ENCODE results near the gene TRIOBP. TPM values are rescaled to one million over a fixed set of nuclear protein-coding genes. Genes with fewer than 3 reads are reported as not detected.

The TRIOBP gene
- total and polyA plus RNA-seq, 2 of the 13 experiments (the other 11 are each of a cell fraction or from before 2014, with no cell fraction given): 6.1 to 15.4 TPM

DNA sequence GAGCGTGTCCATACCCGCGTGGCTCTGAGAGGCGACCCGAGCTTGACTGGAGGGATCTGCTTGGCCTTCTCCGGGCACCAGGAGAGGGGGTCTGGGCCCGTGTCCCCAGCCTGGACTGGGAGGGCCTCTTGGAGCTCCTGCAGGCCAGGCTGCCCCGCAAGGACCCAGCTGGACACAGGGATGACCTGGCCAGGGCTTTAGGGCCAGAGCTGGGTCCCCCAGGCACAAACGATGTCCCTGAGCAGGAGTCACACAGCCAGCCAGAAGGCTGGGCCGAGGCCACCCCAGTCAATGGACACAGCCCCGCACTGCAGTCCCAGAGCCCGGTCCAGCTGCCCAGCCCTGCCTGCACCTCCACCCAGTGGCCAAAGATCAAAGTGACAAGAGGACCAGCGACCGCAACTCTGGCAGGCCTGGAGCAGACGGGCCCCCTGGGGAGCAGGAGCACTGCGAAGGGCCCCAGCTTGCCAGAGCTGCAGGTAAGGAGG lies 38.2 kb downstream of the TRIOBP start (continued):
- TF ChIP-seq KLF13 (CRISPR knock-in tag; IDR thresholded peaks at IDR 0.05) (no peak), NFE2L1 (CRISPR knock-in tag; IDR thresholded peaks at IDR 0.05; ENCODE audit: borderline replicate concordance) (no peak), POLR2AphosphoS2 (IDR thresholded peaks at IDR 0.05; ENCODE audit: low read depth, low read length) (no peak), SRSF1 (optimal IDR thresholded peaks at IDR 0.05; ENCODE audit: low read depth, low read length) (no peak), ZNF558 (CRISPR knock-in tag; IDR thresholded peaks at IDR 0.05; ENCODE audit: borderline replicate concordance) (no peak), LRRFIP1 (CRISPR knock-in tag; conservative IDR thresholded peaks at IDR 0.05) (no peak), KIAA2018 (CRISPR knock-in tag; IDR thresholded peaks at IDR 0.05; ENCODE audit: borderline replicate concordance) (no peak), ZNF629 (CRISPR knock-in tag; conservative IDR thresholded peaks at IDR 0.05) (peak; percentile 44; the same call in 1 of the 2 replicates), HOXA7 (CRISPR knock-in tag; IDR thresholded peaks at IDR 0.05) (no peak), MED13 (CRISPR knock-in tag; IDR thresholded peaks at IDR 0.05) (no peak), ZFP36L2 (CRISPR knock-in tag; IDR thresholded peaks at IDR 0.05) (no peak), PHF21A (CRISPR knock-in tag; IDR thresholded peaks at IDR 0.05) (peak; percentile 57; the same call in 1 of the 2 replicates)
- TF ChIP-seq, protein P1, sequence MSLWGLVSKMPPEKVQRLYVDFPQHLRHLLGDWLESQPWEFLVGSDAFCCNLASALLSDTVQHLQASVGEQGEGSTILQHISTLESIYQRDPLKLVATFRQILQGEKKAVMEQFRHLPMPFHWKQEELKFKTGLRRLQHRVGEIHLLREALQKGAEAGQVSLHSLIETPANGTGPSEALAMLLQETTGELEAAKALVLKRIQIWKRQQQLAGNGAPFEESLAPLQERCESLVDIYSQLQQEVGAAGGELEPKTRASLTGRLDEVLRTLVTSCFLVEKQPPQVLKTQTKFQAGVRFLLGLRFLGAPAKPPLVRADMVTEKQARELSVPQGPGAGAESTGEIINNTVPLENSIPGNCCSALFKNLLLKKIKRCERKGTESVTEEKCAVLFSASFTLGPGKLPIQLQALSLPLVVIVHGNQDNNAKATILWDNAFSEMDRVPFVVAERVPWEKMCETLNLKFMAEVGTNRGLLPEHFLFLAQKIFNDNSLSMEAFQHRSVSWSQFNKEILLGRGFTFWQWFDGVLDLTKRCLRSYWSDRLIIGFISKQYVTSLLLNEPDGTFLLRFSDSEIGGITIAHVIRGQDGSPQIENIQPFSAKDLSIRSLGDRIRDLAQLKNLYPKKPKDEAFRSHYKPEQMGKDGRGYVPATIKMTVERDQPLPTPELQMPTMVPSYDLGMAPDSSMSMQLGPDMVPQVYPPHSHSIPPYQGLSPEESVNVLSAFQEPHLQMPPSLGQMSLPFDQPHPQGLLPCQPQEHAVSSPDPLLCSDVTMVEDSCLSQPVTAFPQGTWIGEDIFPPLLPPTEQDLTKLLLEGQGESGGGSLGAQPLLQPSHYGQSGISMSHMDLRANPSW (CRISPR knock-in tag; IDR thresholded peaks at IDR 0.05; ENCODE audit: borderline replicate concordance): no peak
